ENCODE measurements around the gene PDXP. TPM values are rescaled to one million over a fixed set of nuclear protein-coding genes. Genes with fewer than 3 reads are reported as not detected.
A peak's percentile ranks its signal among the peaks of the same experiment; 100 is the strongest.

PDXP gene
- total RNA-seq, 1 experiment from 2014 or later = 10.5 TPM

- intact Hi-C loops (cut with micrococcal nuclease) = no loop called here
- Mint-ChIP-seq H3K27ac (ENCODE audit: low read depth, unreplicated experiment) (peak within 1 kb of the TSS; percentile 96), H3K9me3 (ENCODE audit: unreplicated experiment) (no peaks in the 10 kb centered on the region), H3K4me1 (ENCODE audit: insufficient read depth, unreplicated experiment) (peaks cover 30% of the 10 kb centered on the region), H3K4me3 (ENCODE audit: unreplicated experiment) (peak within 1 kb of the TSS; percentile 96), H3K36me3 (ENCODE audit: insufficient read depth, unreplicated experiment) (peaks cover 30% of the 10 kb centered on the region), H3K27me3 (ENCODE audit: insufficient read depth, unreplicated experiment) (no peaks in the 10 kb centered on the region)
- TSS peak; percentile 80 for BruUV-seq (replicated peaks)
- ChIA-PET POLR2A (interaction anchor here (0.6 to 5.3 kb wide), 22 partner anchors 10 to 349 kb away, joined by 3 to 35 read pairs (median 4); partner anchors contain the start of genes GCAT, GGA1, LGALS1 and PDXP), CTCF (interaction anchor here (0.6 to 9.1 kb wide), 5 partner anchors 11 to 117 kb away, joined by 3 to 113 read pairs (median 4); partner anchors contain the start of gene LGALS1)
- peak; percentile 90 for DNase-seq (ENCODE audit: unreplicated experiment)
- TF ChIP-seq CTCF (IDR thresholded peaks at IDR 0.05; ENCODE audit: unreplicated experiment) = no peak
These were observed 27.8 kb downstream of the PDXP start, which contains the start of gene NOL12 for GRCh38 chr22:37686002-37686982. NOL12 (plus strand) TSS chr22:37686343; CDS start chr22:37686393, 50 bp downstream.

DNA sequence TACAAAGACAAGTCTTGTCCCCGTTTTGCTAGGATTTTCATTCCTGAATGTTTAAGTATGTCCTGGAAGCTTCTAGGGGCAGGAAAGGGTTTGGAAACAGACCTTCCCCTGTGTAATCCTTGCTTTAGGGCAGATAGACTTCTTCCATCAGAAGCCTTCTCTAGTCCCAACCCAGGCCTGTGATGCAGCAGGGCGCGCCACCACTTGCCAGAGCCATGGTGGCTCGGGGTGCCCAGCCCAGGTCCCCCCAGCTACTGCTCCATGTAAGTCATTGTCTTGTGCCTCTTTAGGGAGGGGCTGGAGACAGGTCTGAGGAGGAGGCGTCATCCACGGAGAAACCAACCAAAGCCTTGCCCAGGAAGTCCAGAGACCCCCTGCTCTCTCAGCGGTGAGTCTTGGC, 31.9 kb downstream of the PDXP start:
- H3K4me3 Mint-ChIP-seq (ENCODE audit: unreplicated experiment) = no peak overlapping the region
- intact Hi-C loops (cut with micrococcal nuclease) = no loop called here
- no peaks in the 10 kb centered on the region for H3K27me3 Mint-ChIP-seq (ENCODE audit: insufficient read depth, unreplicated experiment)
- DNase-seq (ENCODE audit: unreplicated experiment) = peak; percentile 19
- no peaks in the 10 kb centered on the region for H3K9me3 Mint-ChIP-seq (ENCODE audit: unreplicated experiment)
- H3K4me1 Mint-ChIP-seq (ENCODE audit: insufficient read depth, unreplicated experiment) = peaks cover 24% of the 10 kb centered on the region
- ChIA-PET POLR2A (interaction anchor here (2.1 kb wide), 1 partner anchor 33 kb away, joined by 6 read pairs; no protein-coding TSS in a partner anchor), CTCF (interaction anchor here (0.9 kb wide), 1 partner anchor 82 kb away, joined by 5 read pairs; the partner anchor contains the start of gene GGA1)
- no peak overlapping the region for H3K27ac Mint-ChIP-seq (ENCODE audit: low read depth, unreplicated experiment)
- H3K36me3 Mint-ChIP-seq (ENCODE audit: insufficient read depth, unreplicated experiment) = peaks cover 59% of the 10 kb centered on the region
- BruUV-seq (replicated peaks) = no TSS peak
- TF ChIP-seq CTCF (IDR thresholded peaks at IDR 0.05; ENCODE audit: unreplicated experiment) = no peak

GRCh38 chr22:37690901-37691504, 32.5 kb downstream of the PDXP start:
- ChIA-PET CTCF (interaction anchor here (0.6 to 0.9 kb wide), 2 partner anchors 28 to 82 kb away, joined by 3 to 5 read pairs; partner anchors contain the start of gene GGA1), POLR2A (interaction anchor here (2.1 kb wide), 1 partner anchor 34 kb away, joined by 6 read pairs; no protein-coding TSS in a partner anchor)
- peak; percentile 91 for DNase-seq (ENCODE audit: unreplicated experiment)
- Mint-ChIP-seq H3K4me1 (ENCODE audit: insufficient read depth, unreplicated experiment) (peaks cover 27% of the 10 kb centered on the region), H3K4me3 (ENCODE audit: unreplicated experiment) (no peak overlapping the region), H3K9me3 (ENCODE audit: unreplicated experiment) (no peaks in the 10 kb centered on the region), H3K27me3 (ENCODE audit: insufficient read depth, unreplicated experiment) (no peaks in the 10 kb centered on the region), H3K27ac (ENCODE audit: low read depth, unreplicated experiment) (no peak overlapping the region), H3K36me3 (ENCODE audit: insufficient read depth, unreplicated experiment) (peaks cover 59% of the 10 kb centered on the region)
- no peak for TF ChIP-seq CTCF (IDR thresholded peaks at IDR 0.05; ENCODE audit: unreplicated experiment)
- intact Hi-C loops (cut with micrococcal nuclease) = no loop called here
- BruUV-seq (replicated peaks) = no TSS peak
